Diencephalon (tissue), 1 donor: Measurements from ENCODE around the gene PMS2. TPM values are rescaled to one million over a fixed set of nuclear protein-coding genes. Genes with fewer than 3 reads are reported as not detected.

Experiments
- small RNA-seq: library from RNA; depleted of rRNA; stranded (forward); fragments of <200 nt; gene quantifications from one replicate; pipeline ENCODE3, GENCODE V24; 2014
- total RNA-seq: library from RNA; depleted of rRNA; stranded (reverse); fragments of >200 nt; gene quantifications from one replicate; pipeline ENCODE4 v1.2.3, GENCODE V29; 2014

Gene PMS2
- 33.9 TPM for total RNA-seq

GRCh38 chr7:6008668-6009611, at the start of gene PMS2, which contains the start of gene AIMP2:
TSS of gene PMS2 (minus strand) at chr7:6009049. CDS start at chr7:6009019, 30 bp downstream.
TSS of gene AIMP2 (plus strand) at chr7:6009272. CDS start at chr7:6009364, 92 bp downstream.

DNA sequence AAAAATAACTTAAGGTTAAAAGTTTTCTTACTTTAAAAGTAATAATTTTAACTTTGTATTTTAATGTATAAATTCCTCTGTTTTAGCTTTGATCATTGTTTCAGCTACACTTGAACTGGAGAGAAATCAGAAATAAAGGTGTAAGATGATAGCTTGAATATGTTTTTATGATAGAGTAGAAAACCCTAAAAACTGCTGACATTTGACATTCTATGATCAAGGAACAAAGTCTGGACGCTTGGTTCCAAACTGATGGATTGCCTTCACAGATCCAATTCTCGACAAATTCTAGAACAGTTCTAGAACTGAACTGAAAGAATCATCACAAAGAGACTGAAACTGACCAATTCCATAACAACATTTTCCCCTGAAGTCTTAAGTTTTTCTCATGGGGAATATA, 22.1 kb upstream of the PMS2 start, which contains the start of gene ANKRD61:
Gene ANKRD61, plus strand, starts transcription at position 389 of the 400 bp plus-strand sequence. Its CDS starts 0 bp downstream, at position 389.

GRCh38 chr7:5970347-5970911, 38.4 kb downstream of the PMS2 start, which contains the start of gene RSPH10B:
TSS of gene RSPH10B (minus strand) at chr7:5970689. CDS start at chr7:5967116, 3,573 bp downstream.

Small RNA genes lying within 50 kb of the gene (small RNA-seq; reads per million reads assigned to genes)
- gene RF00019 = not detected
- gene RNU6-218P = not detected
- gene SNORA80D = 0.10 reads per million

Other genes with a start within 250 kb of the PMS2 start
- gene RNF216, start 227.4 kb downstream of the PMS2 start, total RNA-seq = 39.0 TPM
- gene OCM, start 128.3 kb downstream of the PMS2 start, total RNA-seq = not detected
- 119 TPM for gene CCZ1, start 110.3 kb downstream of the PMS2 start, total RNA-seq
- 4.2 TPM for gene RSPH10B, start 38.4 kb downstream of the PMS2 start, total RNA-seq
- 32.3 TPM for gene AIMP2, start 223 bp upstream of the PMS2 start, total RNA-seq
- 0.46 TPM for gene ANKRD61, start 22.3 kb upstream of the PMS2 start, total RNA-seq
- 46.8 TPM for gene EIF2AK1, start 50.1 kb upstream of the PMS2 start, total RNA-seq
- 16.6 TPM for gene USP42, start 95.9 kb upstream of the PMS2 start, total RNA-seq